NCI-H345 (cell line): ENCODE data around the gene ITGB3.
"Not testable (repeated sequence)": the region's sequence is repeated elsewhere in the genome, so short reads cannot be mapped to it uniquely, and the experiment has no call there.

Source experiments
- DNase-seq: peaks from one replicate; lab custom pipeline; 2025; lab: John Stamatoyannopoulos, UW

The ITGB3 gene

DNA sequence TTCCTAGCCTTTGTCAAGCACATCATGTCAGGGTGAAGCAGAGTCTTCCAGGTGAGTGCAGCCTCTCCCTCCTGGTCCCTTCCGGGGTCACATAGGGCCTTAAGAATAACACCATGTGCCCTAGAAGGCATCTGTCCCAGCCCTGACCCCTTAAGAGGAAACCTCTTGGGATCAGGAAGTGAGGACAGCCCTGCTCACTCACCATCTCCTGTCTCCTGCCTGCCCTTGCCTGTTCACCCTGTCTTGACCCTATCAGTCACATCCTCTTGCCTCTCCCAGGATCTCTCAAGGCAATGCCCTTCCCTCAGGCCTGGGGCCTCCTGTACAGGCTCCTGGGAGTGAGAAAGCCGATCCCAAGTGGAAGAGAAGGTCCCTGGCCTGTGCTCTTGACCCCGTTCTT, 30.6 kb upstream of the ITGB3 start:
- DNase-seq = no peak

DNA sequence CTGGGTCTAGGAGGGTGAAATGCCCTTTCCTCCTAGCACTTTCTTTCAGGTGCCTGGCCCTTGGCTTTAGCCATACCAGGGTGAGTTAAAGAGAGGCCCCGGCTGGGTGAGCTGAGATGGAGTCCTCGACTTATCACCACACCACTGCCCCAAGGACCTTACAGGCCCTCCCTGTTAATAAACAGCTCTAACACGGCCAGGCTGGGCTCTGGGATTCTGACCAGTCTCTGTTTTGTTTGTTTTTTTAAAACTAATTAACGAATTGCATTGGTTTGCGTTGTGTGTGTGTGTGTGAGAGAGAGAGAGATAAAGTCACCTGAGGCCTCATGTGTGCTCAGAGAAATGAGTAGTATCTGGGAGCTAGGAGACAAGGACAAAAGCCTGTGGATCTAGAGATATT, 30.2 kb upstream of the ITGB3 start:
- DNase-seq = no peak

DNA sequence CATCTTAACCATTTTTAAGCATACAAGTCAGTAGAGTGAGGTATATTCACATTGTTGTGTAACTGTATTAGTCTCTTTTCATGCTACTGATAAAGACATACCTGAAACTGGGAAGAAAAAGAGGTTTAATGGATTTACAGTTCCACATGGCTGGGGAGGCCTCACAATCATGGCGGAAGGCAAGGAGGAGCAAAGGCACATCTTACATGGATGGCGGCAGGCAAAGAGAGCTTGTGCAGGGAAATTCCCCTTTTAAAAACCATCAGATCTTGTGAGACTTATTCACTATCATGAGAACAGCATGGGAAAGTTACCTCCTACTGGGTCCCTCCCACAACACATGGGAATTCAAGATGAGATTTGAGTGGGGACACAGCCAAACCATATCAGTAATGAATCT, 29.6 kb upstream of the ITGB3 start:
- DNase-seq = not testable (repeated sequence)

DNA sequence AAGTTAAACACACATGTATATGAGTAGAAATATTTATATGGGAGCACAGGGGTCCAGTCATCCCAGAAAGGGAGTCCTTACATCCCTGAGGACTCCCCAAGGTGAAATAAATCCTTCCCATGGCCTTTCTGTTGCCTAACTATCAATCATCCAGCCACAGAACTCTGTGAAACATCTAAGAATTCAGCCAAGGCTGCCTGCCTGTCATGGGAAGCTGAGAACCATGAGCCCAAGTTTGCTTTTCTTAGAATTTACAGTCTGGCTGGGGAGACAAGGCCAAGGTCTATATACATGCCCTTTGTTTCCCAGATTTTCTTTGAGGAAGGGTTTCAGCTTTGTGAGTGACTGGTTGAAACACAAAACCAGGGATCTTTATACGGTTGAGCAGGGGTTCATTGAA, 28.7 kb upstream of the ITGB3 start:
- no peak for DNase-seq

DNA sequence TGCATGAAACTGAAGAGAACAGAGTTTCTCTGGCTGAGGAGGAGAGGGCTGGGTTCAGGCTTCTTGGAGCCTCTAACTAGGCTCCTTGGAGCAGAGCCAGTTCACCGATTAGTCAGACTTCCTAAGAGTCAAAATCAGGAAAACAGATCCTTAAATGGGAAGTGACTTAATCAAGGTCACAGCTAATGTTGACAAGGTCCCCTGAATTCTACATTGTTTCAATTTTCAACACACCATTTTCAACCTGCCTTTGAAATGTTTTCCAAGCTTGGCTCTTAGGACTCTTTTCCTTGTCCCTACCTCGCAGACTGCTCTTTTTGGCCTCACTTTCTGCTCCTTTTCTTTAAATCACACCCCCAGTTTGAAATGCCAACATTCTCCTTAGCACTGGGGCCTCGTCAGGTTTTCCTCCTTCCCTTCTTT, 28.2 kb upstream of the ITGB3 start:
- no peak for DNase-seq

DNA sequence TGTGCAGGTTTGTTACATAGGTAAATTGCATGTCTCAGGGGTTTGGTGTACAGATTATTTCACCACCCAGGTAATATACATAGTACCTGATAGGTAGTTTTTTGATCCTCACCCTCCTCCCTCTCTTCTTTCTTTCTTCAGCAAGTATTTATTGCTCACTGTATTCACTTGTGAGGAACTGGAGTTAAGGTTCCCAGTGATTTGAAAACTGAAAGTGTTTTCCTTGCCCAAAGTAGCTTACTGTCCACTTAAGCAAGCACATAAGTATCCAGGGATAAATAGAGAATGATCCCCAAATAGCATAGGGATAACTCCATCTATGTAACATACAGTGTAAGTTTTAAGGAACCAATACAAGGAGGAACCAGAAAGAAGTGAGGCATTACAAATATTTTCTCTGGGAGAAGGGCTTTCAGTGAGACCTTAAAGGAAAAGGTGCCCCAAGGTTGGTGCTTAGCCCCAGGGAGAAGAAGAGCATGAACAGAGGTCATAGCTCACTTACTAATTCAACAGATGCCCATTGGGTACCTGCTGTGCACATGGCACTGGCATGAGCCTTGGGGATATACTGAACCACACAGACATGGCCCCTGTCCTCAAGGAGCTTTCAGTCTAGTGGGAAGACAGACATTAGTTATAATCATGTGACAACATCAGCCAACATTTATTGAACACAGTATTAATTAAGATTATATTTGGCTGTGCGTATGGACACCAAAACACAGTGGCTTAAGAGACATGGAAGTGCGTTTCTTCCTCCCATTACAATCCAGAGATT, 27.5 kb upstream of the ITGB3 start:
- DNase-seq = no peak

DNA sequence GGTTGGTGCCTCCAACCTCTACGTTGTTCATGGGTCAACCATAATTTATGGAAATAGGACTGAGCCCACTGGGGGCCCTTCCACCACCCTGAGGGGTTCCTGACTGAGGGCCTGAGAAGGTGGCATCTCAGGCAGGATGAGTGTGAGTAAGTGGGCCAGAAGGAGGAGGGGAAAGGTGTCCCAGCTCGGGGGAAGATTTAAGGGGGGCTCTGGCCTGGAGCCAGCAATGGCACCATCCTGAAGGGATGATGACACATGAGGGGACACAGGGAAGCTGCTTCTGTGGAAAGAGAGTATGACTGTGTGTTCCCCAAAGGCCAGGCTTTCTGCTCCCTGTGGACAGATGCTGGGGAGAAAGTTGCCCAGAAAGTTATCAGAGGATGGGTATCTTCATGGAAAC, 25.8 kb upstream of the ITGB3 start:
- no peak for DNase-seq

DNA sequence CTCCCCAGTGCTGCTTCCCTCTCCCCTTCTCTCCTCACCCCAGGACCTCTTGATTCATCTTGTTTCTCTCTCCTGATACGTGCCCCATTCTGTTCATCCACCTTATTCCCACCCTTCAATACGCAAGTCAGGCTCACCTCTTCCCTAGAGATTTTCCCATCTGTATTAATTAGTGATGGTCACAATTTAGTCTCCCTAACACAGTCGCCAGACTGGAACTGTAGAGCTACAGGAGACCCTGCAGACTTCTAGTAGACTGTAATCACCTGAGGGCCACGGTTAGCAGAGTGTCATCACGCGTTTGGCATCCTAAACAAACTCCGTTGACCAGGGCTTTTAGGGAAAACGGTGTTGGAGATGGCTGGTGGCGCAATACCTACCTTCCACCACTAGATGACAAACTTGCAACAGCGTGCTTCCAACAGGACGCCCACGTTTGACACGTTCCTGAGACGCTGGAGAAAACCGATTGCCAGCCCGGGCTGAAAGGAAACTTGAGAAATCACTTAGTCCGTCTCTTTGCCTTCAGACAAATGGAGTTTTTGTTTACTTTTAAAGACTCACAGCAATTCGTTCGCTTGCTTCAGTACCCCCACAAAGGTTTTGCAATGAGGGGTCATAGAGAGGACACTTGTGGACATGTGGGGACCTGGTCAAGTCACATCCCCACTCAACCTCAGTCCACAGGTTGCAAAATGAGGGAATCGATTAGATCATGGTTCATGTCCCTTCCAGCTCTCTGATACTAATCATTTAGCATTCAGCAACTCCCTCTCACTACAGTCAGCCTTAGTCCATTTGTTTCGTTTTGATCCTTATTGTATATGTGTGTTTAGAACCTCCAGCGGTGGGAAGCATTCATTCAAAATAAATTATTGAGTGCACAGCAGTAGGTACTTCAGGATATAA, 23.8 kb upstream of the ITGB3 start:
- DNase-seq = peak; percentile 83

DNA sequence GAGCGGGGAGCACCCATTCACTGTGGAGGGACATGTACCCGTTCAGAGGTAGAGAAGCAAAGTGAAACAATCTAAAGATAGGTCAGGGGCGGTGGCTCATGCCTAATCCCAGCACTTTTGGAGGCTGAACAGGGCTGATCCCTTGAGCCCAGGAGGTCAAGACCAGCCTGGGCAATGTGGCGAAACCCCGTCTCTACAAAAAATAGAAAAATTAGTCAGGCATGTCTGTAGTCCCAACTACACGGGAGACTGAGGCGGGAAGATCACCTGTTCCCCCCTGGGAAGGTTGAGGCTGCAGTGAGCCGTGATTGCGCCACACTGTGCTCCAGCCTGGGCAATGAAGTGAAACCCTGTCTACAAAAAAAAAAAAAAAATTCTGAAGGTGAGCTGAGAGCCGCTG, 22.8 kb upstream of the ITGB3 start:
- DNase-seq = no peak

DNA sequence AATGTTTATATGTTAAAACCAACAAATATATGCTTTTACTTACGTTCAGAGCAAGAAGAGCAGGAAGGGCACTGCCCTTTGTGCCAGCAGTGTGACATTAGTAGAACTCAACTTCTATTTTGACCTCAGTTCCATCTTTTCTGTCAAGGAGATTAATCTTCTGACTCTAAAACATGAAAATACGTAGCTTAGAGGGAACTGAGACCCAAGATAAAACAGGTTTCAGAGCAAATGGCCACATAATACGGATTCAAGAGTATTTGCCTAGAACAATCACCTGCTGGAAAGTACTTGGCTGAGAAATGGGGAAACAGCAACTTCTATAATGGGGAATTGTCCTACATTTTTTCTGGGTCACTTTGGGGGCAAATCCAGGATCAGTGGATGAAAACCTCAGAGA, 22.3 kb upstream of the ITGB3 start:
- DNase-seq = no peak

DNA sequence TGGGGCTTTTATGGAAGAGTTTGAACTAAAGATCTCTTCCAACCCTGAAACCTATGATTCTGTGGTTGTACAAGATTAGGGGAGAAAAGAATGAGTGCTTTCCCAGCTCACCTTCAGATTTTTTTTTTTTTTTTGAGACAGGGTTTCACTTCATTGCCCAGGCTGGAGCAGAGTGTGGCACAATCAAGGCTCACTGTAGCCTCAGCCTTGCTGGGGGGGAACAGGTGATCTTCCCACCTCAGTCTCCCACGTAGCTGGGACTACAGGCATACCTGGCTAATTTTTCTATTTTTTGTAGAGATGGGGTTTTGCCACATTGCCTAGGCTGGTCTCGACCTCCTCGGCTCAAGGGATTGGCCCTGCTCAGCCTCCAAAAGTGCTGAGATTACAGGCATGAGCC, 21.8 kb upstream of the ITGB3 start:
- DNase-seq = no peak

DNA sequence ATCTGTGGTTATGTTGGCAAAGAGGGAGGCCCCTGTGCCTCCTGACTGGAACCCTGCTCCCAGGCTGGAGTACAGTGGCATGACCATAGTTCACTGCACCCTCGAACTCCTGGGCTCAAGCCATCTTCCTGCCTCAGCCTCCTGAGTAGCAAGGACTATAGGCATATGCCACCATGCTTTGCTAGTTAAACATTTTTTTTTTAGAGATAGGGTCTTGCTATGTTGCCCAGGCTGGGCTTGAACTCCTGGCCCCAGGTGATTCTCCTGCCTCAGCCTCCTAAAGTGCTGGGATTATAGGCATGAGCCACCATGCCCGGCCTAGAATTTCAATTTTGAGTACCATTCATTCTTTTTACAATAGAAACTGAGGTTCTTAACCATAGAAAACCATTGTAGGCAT, 21.2 kb upstream of the ITGB3 start:
- DNase-seq = no peak

DNA sequence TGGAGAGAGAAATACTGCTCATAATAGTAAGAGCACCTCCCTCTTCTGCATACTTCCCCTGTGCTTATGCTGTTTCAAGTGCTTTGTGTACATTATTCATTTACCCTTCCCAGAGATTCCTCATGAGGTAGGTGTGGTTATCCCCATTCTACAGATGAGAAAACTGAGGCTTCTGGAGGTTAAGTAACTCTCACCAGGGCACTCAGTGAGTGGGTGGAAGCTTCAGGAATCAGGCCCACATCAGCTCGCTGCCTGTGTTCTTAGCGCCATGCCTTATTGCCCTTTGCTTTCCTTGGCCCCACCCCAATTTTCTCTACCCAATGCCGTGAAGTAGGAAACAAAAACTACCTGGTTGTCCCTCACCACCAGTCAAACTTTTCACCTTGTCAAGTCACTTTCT, 18.1 kb upstream of the ITGB3 start:
- DNase-seq = no peak

DNA sequence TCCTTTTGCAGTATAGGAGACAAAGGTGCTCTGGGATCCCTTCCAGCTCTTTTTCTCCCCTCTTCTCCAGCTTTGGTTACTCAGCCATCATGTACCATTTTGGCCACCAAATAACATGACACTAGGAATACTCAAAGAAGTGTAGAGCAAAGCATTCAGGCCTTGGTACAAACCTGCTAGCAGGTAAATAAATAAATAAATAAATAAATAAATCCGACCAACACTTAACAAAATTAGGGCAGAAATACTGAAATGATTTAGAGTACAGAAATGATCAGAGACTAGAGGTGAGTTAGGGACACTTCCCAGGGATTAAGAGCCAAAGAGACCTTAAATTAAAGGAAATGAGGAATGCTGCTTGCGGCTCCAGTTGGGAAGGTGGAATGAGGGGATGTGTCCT, 17.7 kb upstream of the ITGB3 start:
- no peak for DNase-seq

DNA sequence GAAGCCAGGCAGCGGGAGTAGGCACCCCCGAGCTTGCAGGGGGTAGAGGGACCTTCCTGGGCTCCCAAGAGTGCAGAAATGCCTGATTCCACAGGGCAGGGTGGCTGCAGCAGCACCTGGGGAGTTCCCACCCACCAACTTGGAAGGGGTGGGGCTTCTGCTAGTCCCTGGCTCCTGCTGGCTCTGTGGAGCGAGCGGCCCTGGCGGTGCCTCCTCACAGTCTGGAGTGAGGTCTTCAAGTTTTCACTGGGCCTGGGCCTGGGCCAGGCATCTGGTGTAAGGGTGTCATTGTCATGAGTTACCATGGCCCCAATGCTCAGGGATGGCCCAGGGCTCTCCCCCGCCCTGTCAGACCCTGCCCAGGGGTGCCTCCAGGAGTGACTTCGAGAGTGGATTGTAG, 15.8 kb upstream of the ITGB3 start:
- DNase-seq = no peak

DNA sequence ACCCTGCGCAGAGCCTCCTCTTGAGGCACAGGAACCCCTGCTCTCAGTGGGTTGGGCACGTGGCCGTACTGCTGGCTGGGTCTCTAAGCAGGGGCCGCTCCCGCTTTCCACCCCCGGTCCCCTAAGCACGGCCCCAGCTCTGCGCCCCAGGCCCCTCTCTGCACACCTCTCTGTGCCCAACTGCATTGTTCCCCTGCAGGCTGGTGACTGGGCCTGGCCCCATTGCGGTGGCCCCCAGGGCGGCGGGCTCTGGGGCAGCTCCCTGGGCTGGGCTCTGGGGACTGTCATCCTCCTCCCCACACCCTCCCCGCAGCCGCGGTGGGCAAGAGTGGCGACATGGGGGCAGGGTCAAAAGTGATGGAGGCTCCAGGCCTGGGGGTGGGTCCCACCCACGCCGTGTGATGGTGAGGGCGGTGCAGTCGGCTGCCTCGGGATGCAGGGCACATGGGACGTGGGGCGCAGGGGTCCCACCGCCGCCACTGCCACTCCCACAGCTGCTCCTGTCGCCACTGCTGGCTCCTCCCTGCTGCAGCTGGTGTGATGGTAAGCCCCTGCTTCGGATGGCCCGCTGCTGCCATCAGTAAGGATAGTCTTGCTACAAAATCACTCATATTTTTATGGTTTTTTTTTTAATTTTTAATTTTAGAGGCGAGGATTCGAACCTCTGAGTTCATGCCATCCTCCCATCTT, 15.2 kb upstream of the ITGB3 start:
- DNase-seq = no peak

DNA sequence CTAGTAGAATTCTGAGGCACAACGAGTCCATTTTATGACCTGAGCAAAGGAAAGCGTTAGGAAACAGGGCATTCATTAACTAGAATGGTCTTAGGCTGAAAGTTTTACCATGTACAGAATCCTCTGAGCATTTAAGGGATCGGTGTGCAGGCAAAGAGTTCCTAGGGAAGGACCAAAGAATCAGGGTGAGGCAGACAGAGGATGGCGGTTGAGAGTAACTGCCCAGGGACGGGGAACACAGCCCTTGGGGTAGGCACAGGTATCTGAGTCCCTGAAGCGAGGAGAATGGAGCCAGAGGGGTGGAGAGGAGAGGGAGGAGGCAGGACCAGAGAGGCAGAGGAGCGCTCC, 14.0 kb upstream of the ITGB3 start:
- DNase-seq = no peak

DNA sequence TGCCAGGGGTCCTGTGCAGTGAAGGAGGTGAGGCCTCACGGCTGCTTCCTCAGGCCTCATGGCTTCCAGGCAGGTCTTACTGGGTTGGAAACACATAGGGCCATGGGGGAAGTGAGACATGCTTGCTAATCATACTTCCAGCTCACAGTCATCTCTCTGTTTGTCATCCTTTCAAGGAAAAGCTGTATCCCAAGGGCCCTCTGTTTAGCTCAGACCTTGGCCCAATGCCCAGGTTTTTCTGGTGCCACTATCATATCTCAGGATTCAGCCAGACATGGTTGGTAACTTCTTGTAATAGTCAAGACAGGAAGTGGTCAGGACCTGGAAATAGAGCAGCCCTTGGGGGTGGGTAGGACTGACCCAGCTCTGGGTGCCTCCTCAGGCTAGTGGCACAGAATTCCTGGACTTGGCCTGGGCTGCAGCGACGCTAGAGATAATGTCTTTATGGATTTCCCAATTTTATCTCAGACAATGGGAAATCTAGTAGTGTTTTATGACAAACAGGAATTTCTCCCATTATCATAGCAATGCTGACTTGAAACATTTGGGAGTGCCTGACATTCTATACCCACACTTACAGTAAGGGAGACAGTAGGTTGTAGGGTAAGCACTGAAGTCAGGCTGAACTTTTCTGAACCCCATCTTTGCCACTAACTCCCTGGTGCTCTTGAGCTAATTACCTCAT, 13.5 kb upstream of the ITGB3 start:
- peak; percentile 28 for DNase-seq

DNA sequence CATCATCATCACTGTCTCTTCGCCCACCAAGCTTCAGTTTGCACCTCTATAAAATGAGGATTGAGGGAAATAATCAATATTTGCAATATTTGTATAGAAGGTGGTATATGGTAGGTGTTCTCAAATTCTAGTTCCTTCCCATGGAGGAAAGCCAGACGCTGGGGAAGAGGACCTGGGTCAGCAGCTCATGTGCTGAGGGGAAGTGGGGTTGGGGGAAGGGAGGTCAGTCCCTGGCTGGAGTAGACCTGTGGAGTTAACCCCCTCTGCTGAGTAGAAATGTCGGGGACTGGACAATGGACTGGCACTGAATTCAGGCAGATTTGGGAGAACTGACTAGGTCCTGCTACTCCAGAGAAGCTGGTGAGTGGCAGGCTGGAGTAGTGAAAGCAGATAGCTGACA, 12.8 kb upstream of the ITGB3 start:
- no peak for DNase-seq

DNA sequence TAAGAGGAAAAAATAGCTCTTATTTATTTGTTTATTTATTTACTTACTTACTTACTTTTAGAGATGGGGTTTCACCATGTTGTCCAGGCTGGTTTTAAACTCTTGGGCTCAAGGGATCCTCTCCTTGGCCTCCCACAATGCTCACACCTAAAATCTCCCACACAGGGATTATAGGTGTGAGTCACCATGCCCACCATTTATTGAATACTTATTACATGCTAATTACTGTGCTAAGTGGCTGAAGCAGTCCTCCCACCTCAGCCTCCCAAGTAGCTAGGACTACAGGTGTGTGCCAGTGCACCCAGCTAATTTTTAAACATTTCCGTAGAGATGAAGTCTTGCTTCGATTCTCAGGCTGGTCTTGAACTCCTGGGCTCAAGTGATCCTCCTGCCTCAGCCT, 11.0 kb upstream of the ITGB3 start:
- no peak for DNase-seq

DNA sequence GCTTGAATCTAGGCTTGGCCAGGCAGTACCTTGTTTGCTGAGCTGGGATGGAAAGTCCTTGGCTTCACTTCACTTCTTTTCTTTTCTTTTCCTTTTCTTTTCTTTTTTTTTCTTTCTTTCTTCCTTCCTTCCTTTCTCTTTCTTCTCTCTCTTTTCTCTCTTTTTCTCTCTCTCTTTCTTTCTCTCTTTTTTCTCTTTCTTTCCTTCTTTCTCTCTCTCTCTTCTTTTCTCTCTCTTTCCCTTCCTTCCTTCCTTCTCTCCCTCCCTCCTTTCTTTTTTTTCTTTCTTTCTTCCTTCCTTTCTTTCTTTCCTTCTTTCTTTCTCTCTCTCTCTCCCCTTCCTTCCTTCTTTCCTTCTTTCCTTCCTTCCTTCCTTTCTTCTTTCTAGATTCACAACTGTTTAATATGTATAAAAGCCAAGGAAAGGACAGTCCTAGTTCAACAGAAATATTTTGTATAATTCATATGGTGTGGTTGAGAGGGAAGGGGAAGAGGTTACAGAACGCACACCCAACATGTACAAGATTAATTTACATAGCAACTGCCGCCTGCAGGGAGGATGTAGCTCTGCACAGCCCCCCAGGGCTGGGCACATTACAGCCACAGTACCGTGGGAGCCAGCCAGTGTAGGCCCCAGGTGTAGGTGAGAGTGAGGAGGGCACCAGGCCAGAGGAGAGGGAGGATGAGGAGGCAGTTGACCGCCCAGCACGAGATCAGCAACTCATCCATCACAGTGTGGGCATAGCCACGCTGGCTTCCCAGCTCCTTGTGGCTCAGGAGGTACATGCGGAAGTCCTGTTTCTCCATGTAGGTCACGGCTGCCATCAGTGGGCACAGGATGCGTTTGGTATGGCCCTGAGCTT, 9.7 kb upstream of the ITGB3 start:
- no peak for DNase-seq
